ENCODE measurements around the gene BCAS3.

The BCAS3 gene

DNA sequence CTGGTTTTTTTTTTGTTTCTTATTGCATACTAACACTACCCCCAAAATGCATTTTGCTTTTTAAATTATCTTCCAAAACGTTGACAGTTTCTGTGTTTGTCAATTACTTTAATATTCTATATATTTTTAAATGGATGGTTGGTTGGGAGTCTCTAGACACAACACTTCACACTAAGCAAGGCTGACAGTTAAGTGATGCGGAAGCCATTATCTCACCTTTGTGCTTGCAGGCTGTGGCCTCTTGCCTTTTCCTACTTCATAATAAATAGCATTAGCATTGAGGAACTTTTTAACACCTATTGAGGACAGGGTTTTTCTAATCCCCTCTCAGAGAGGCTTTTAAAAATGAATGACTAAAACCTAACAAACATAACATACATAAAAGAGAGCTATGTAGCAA lies 441.2 kb downstream of the BCAS3 start:
- FAIRE-seq (no peak), DNase-seq (ENCODE audit: insufficient read length, low spot score) (no peak)
- TF ChIP-seq POLR2A (IDR thresholded peaks at IDR 0.05; ENCODE audit: low read depth, low read length) (no peak), POU2F2 (IDR thresholded peaks at IDR 0.05; ENCODE audit: low read depth, low read length) (no peak), PAX5 (IDR thresholded peaks at IDR 0.05; ENCODE audit: insufficient read depth, low read length, severe bottlenecking) (no peak), TAF1 (IDR thresholded peaks at IDR 0.05; ENCODE audit: low read depth, low read length) (no peak), SPI1 (IDR thresholded peaks at IDR 0.05; ENCODE audit: low read depth, low read length) (no peak), POLR2AphosphoS5 (IDR thresholded peaks at IDR 0.05; ENCODE audit: low read depth, low read length) (no peak)

DNA sequence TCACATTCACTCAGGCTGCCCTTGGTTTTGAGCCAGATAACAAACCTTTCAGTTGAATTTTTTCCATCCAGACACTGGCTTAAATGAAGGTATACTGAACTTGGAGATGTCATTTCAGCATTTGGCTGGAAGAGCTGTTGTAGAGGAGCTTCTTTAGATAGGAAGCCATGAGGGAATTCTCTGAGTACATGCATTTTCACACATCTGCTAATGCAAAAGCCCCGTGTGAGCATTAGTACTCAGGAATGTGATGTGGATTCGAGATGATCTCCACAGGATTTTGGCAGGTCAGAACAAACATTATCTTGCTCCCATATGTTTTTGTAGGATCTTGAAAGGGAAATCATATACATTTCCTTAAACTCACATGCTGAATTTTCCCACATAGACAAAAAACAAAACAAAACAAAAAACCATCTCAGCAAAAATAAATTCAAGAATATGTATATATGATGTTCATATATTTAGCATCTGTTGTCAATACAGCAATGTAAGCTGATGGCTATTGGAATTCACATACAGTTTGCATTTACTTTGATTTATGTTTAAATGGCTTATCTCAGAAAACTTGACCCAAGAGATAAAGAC lies 444.8 kb downstream of the BCAS3 start:
- no peak for FAIRE-seq
- TF ChIP-seq POLR2AphosphoS5 (IDR thresholded peaks at IDR 0.05; ENCODE audit: low read depth, low read length) (no peak), POU2F2 (IDR thresholded peaks at IDR 0.05; ENCODE audit: low read depth, low read length) (no peak), SPI1 (IDR thresholded peaks at IDR 0.05; ENCODE audit: low read depth, low read length) (no peak), TAF1 (IDR thresholded peaks at IDR 0.05; ENCODE audit: low read depth, low read length) (no peak), PAX5 (IDR thresholded peaks at IDR 0.05; ENCODE audit: insufficient read depth, low read length, severe bottlenecking) (no peak), POLR2A (IDR thresholded peaks at IDR 0.05; ENCODE audit: low read depth, low read length) (no peak)
- DNase-seq (ENCODE audit: insufficient read length, low spot score): no peak

DNA sequence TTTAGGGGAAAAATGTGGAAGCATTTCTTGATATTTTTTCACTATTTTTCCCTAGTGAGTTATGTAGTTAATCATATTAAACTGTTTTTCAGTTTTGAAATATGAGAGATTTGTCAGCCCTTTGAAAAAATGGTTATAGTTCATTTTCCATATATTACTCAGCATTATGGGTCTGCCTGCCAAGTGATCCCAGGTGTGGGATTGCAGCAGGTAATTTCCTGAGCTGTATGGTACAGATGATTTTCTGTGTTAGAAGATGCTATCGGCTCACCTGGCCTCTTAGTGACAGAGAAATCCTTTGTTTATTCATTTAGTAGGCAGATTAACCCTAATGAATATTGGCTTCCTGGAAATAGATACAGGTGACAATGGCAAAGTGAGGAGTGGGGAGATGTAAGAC lies 446.9 kb downstream of the BCAS3 start:
- DNase-seq (ENCODE audit: insufficient read length, low spot score) (no peak), FAIRE-seq (no peak)
- TF ChIP-seq POLR2AphosphoS5 (IDR thresholded peaks at IDR 0.05; ENCODE audit: low read depth, low read length) (no peak), TAF1 (IDR thresholded peaks at IDR 0.05; ENCODE audit: low read depth, low read length) (no peak), POU2F2 (IDR thresholded peaks at IDR 0.05; ENCODE audit: low read depth, low read length) (no peak), POLR2A (IDR thresholded peaks at IDR 0.05; ENCODE audit: low read depth, low read length) (no peak), PAX5 (IDR thresholded peaks at IDR 0.05; ENCODE audit: insufficient read depth, low read length, severe bottlenecking) (no peak), SPI1 (IDR thresholded peaks at IDR 0.05; ENCODE audit: low read depth, low read length) (no peak)

DNA sequence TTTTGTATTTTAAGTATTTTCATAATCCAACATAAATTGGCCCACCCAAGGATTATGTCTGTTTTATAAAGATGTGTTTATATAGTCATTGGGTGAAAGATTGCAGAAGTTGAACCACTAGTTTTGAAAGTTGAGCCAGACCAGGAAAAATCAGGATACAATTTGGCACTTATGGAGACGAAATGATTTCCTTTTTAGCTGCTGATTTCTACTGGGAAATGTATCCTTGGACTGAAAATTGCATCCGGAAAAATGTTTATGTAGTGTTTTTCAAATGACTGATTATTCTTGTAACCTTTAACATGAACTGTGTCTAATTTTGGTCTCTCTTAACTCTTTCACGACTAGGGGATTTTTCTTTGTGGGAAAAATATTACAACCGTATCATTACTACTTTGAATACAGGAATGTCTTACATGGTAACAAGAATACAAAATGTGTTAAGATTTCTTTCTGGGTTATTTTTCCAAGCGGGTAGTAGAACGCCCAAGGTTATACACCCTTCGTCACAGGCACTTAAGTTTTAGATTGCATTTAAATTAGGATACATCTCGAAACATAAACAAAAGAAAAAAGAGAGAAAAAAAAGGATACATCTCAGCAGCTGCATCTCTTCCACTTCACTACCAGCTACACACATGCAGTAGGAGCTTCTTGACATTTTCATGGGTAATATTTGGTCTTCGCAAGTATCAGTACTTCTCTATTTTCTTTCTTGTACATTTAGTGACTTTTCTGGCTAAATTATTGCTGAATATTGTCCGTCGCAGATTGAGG lies 449.0 kb downstream of the BCAS3 start:
- TF ChIP-seq TAF1 (IDR thresholded peaks at IDR 0.05; ENCODE audit: low read depth, low read length) (no peak), POLR2A (IDR thresholded peaks at IDR 0.05; ENCODE audit: low read depth, low read length) (no peak), PAX5 (IDR thresholded peaks at IDR 0.05; ENCODE audit: insufficient read depth, low read length, severe bottlenecking) (no peak), POLR2AphosphoS5 (IDR thresholded peaks at IDR 0.05; ENCODE audit: low read depth, low read length) (no peak), SPI1 (IDR thresholded peaks at IDR 0.05; ENCODE audit: low read depth, low read length) (no peak), POU2F2 (IDR thresholded peaks at IDR 0.05; ENCODE audit: low read depth, low read length) (no peak)
- no peak for FAIRE-seq
- DNase-seq (ENCODE audit: insufficient read length, low spot score): no peak

DNA sequence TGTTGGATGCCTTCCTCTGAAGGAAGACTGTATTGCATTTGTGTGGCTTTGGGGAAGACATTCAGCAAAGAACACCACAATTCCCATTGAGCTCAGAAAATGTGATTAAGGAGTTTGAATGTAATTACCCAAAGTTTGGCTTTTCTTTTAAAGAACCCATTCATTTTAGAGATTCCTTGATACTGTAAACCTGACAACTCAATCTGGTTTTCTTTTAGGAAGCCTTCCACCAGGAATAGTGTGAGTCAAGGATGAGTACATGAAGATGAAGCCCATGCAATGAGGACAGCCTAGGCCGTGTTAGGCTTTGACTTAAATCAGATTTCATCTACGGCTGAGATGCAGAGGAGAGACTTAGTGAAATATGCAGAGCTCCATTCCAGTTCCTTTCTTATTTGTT lies 450.3 kb downstream of the BCAS3 start:
- FAIRE-seq: no peak
- no peak for TF ChIP-seq SPI1 (IDR thresholded peaks at IDR 0.05; ENCODE audit: low read depth, low read length)
- TF ChIP-seq POLR2AphosphoS5 (IDR thresholded peaks at IDR 0.05; ENCODE audit: low read depth, low read length): no peak
- no peak for TF ChIP-seq PAX5 (IDR thresholded peaks at IDR 0.05; ENCODE audit: insufficient read depth, low read length, severe bottlenecking)
- TF ChIP-seq POLR2A (IDR thresholded peaks at IDR 0.05; ENCODE audit: low read depth, low read length): no peak
- no peak for TF ChIP-seq POU2F2 (IDR thresholded peaks at IDR 0.05; ENCODE audit: low read depth, low read length)
- no peak for TF ChIP-seq TAF1 (IDR thresholded peaks at IDR 0.05; ENCODE audit: low read depth, low read length)
- no peak for DNase-seq (ENCODE audit: insufficient read length, low spot score)

DNA sequence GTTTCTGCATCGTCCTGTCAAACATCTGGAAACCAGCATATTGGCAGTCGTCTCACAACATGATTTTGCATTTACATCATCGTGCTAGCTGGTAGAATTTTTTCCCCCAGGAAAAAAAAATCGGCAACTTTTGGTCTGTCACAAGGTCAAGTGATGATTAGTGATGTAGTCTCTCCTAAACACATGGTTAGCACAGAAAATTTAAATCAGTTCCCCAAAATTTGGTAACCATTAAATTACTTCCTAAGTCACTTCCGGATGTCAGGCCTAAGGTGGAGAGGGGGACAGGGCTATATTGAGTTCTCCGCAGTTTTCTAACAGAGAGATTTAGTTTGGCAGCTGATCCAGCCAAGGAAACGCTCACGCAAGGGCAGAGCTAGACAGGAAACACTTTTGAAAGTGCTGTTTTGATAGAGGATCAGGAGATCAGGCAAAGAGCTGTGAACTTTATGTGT lies 451.0 kb downstream of the BCAS3 start:
- FAIRE-seq (no peak), DNase-seq (ENCODE audit: insufficient read length, low spot score) (no peak)
- no peak for TF ChIP-seq POLR2A (IDR thresholded peaks at IDR 0.05; ENCODE audit: low read depth, low read length)
- no peak for TF ChIP-seq SPI1 (IDR thresholded peaks at IDR 0.05; ENCODE audit: low read depth, low read length)
- TF ChIP-seq POU2F2 (IDR thresholded peaks at IDR 0.05; ENCODE audit: low read depth, low read length): no peak
- TF ChIP-seq POLR2AphosphoS5 (IDR thresholded peaks at IDR 0.05; ENCODE audit: low read depth, low read length): no peak
- no peak for TF ChIP-seq PAX5 (IDR thresholded peaks at IDR 0.05; ENCODE audit: insufficient read depth, low read length, severe bottlenecking)
- no peak for TF ChIP-seq TAF1 (IDR thresholded peaks at IDR 0.05; ENCODE audit: low read depth, low read length)

DNA sequence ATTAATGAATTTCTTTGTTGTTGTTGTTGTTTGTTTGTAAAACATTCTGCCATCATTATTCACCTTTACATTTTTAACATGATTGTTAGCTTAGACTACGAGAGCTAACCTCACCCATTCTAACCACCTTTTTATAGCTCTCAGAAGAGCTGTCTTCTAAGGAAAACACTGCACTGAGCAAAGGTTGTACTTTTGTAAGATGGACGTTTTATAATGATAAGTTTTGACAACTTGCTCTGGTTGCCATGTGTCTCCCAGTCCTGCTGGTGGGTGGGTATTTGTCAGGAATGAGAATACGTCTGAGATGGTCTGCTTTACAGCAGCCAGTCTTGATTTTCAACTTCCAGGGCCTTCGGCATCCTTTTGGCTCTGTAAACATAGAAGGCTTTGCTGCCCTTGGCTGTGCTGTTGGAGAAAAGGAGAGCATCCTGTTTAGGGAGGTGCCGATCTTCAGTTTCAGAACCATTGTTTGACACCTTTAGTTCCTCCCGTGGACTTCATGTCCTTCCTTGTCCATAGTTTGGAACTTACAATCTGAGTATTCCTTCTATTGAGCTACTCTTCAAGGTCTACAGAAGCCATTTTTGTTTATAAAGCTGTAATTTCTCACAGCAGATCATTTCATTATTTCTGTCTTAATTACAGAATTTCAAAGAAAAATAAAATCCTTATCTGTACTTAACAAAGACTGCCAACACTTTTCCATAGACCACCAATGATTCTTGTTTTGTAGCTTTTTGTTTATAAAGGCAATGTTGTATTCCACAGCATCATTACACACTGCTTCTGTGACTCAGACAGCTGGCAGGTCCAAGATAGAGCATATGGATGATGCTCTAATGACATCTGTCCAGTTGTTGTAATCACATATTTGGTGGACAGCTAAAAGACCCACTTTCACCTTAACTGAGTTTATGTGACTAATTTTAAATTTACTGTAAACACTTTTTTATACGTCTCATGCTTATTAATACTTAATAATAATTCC lies 451.9 kb downstream of the BCAS3 start:
- DNase-seq (ENCODE audit: insufficient read length, low spot score): no peak
- no peak for FAIRE-seq
- TF ChIP-seq POLR2A (IDR thresholded peaks at IDR 0.05; ENCODE audit: low read depth, low read length) (no peak), POLR2AphosphoS5 (IDR thresholded peaks at IDR 0.05; ENCODE audit: low read depth, low read length) (no peak), SPI1 (IDR thresholded peaks at IDR 0.05; ENCODE audit: low read depth, low read length) (no peak), POU2F2 (IDR thresholded peaks at IDR 0.05; ENCODE audit: low read depth, low read length) (no peak), PAX5 (IDR thresholded peaks at IDR 0.05; ENCODE audit: insufficient read depth, low read length, severe bottlenecking) (no peak), TAF1 (IDR thresholded peaks at IDR 0.05; ENCODE audit: low read depth, low read length) (no peak)

DNA sequence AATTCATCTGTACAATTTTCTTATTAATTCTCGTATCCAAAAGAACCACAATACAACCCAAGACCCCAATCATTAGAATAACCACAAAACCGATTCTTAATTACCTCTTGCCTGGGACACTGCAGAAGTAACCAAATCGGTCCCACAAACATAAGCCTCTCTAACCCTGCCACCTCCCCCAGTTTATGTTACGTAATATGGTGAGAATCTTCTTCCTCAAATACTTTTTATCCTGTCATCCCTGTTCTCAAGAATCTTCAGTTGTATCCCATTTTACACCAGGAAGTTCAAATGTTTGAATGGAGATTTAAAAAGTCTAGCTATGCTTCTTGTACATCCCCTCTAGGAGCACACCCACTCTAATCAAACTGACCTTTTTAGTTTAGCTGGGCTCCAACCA lies 452.7 kb downstream of the BCAS3 start:
- no peak for FAIRE-seq
- no peak for TF ChIP-seq POLR2A (IDR thresholded peaks at IDR 0.05; ENCODE audit: low read depth, low read length)
- TF ChIP-seq PAX5 (IDR thresholded peaks at IDR 0.05; ENCODE audit: insufficient read depth, low read length, severe bottlenecking): no peak
- TF ChIP-seq POLR2AphosphoS5 (IDR thresholded peaks at IDR 0.05; ENCODE audit: low read depth, low read length): no peak
- no peak for TF ChIP-seq SPI1 (IDR thresholded peaks at IDR 0.05; ENCODE audit: low read depth, low read length)
- no peak for TF ChIP-seq TAF1 (IDR thresholded peaks at IDR 0.05; ENCODE audit: low read depth, low read length)
- TF ChIP-seq POU2F2 (IDR thresholded peaks at IDR 0.05; ENCODE audit: low read depth, low read length): no peak
- no peak for DNase-seq (ENCODE audit: insufficient read length, low spot score)
